ENCODE measurements around the gene LCN6. TPM values are rescaled to one million over a fixed set of nuclear protein-coding genes. Genes with fewer than 3 reads are reported as not detected.

The LCN6 gene
- total and polyA plus RNA-seq, 2 of the 4 experiments (the other 2 are of a cell fraction) = not detected

- Histone ChIP-seq H4K20me1 (ENCODE audit: insufficient read depth, low read length) (no peaks in the 10 kb centered on the region; the same call in 1 of the 2 replicates), H2BK15ac (ENCODE audit: low read depth, low read length) (no peak overlapping the region), H2BK5ac (ENCODE audit: low read depth, low read length, poor library complexity, severe bottlenecking) (no peak overlapping the region), H2AFZ (replicated peaks; ENCODE audit: low read length, poor library complexity) (no peak overlapping the region), H4K5ac (ENCODE audit: low read depth, low read length) (no peak overlapping the region), H3K18ac (ENCODE audit: low read depth, low read length) (no peak overlapping the region), H3K4ac (ENCODE audit: low read depth, low read length) (no peak overlapping the region), H3K4me3 (ENCODE audit: insufficient read depth, low read depth, low read length) (no peak overlapping the region), H2BK120ac (ENCODE audit: low read depth, low read length) (no peak overlapping the region), H3K14ac (replicated peaks; ENCODE audit: low read depth, low read length) (no peak overlapping the region), H3K79me1 (ENCODE audit: low read depth in 1 of 2, low read length in 2 of 2) (no peaks in the 10 kb centered on the region), H2AK5ac (ENCODE audit: low read depth, low read length) (no peak overlapping the region), H3K4me1 (ENCODE audit: control insufficient read depth, insufficient read depth, low read length) (peaks cover 3% of the 10 kb centered on the region; the same call in 1 of the 2 replicates), H3K23ac (ENCODE audit: low read depth, low read length) (no peak overlapping the region), H3K56ac (ENCODE audit: extremely low read depth, insufficient read depth, low read length) (no peak overlapping the region), H4K91ac (ENCODE audit: insufficient read depth, low read depth, low read length) (no peak overlapping the region), H3K27ac (ENCODE audit: insufficient read depth, low read length) (no peak overlapping the region), H2BK20ac (ENCODE audit: low read depth, low read length) (no peak overlapping the region), H3K4me2 (ENCODE audit: low read depth, low read length) (no peak overlapping the region), H3K9me1 (ENCODE audit: insufficient read depth, low read length) (no peaks in the 10 kb centered on the region), H3K9ac (ENCODE audit: low read depth, low read length) (no peak overlapping the region), H3K36me3 (ENCODE audit: control insufficient read depth, insufficient read depth, low read length) (no peaks in the 10 kb centered on the region), H3K27me3 (ENCODE audit: control insufficient read depth, insufficient read depth, low read length) (peaks cover 64% of the 10 kb centered on the region), H3K9me3 (ENCODE audit: control insufficient read depth, insufficient read depth, low read length) (no peaks in the 10 kb centered on the region), H4K8ac (ENCODE audit: low read depth in 2 of 2, low read length in 2 of 2) (no peak overlapping the region), H2AK9ac (replicated peaks; ENCODE audit: low read depth, low read length, poor library complexity) (no peak overlapping the region)
- DNase-seq = no peak
- TF ChIP-seq BHLHE40 (IDR thresholded peaks at IDR 0.05; ENCODE audit: low read depth, low read length) = no peak
- no peak for TF ChIP-seq CHD1 (IDR thresholded peaks at IDR 0.05; ENCODE audit: low read depth, low read length)
- no peak for TF ChIP-seq MAZ (IDR thresholded peaks at IDR 0.05; ENCODE audit: borderline replicate concordance, low read depth, low read length)
- TF ChIP-seq CEBPB (IDR thresholded peaks at IDR 0.05; ENCODE audit: low read depth, low read length) = no peak
- no peak for TF ChIP-seq RCOR1 (IDR thresholded peaks at IDR 0.05; ENCODE audit: insufficient replicate concordance, low read length)
- no peak for TF ChIP-seq SMC3 (IDR thresholded peaks at IDR 0.05; ENCODE audit: low read depth, low read length)
- TF ChIP-seq POLR2A (IDR thresholded peaks at IDR 0.05; ENCODE audit: low read depth, low read length) = no peak
- no peak for TF ChIP-seq FOS (IDR thresholded peaks at IDR 0.05; ENCODE audit: low read depth, low read length)
- no peak for TF ChIP-seq USF2 (IDR thresholded peaks at IDR 0.05; ENCODE audit: low read depth, low read length)
- no peak for TF ChIP-seq MXI1 (IDR thresholded peaks at IDR 0.05; ENCODE audit: borderline replicate concordance, low read depth, low read length)
- TF ChIP-seq ELK1 (IDR thresholded peaks at IDR 0.05; ENCODE audit: borderline replicate concordance, low read depth, low read length) = no peak
- no peak for TF ChIP-seq RFX5 (IDR thresholded peaks at IDR 0.05; ENCODE audit: low read depth, low read length)
- TF ChIP-seq CTCF (conservative IDR thresholded peaks at IDR 0.05; ENCODE audit: low read depth, low read length) = no peak
- in situ Hi-C loops (cut with MboI; ENCODE audit: low sequenced_read_pairs) (no loop called here), dilution Hi-C loops (cut with HindIII; ENCODE audit: low sequenced_read_pairs, unreplicated experiment) (no loop called here), intact Hi-C loops (cut with micrococcal nuclease) (no loop called here)
- no TSS peak for BruUV-seq (replicated peaks)
- POLR2A ChIA-PET (ENCODE audit: unreplicated experiment) = no interaction called here
- WGBS, 2 experiments (ENCODE audit: extremely low coverage in 2 of 2, insufficient read length in 1 of 2) = 45% methylated on average over 14 of the region's 32 CpGs; no CpG with 5 or more reads in 1 of the 2 experiments
- CTCF ChIA-PET = no interaction called here
- no peak for ATAC-seq (ENCODE audit: low read depth)
These were observed 6.3 kb downstream of the LCN6 start for GRCh38 chr9:136741883-136742571.

All from IMR-90 (cell line).